GM13976 (cell line): ENCODE measurements around the gene SIRPA.

Experiments used
- DNase-seq: peaks from one replicate; pipeline ENCODE4 v3.0.0; 2012; ENCODE audit warnings: low spot score
- CTCF ChIP-seq: IDR thresholded peaks from 2 replicates; pipeline ENCODE4 v1.5.1; 2012; ENCODE audit warnings: borderline replicate concordance, mild to moderate bottlenecking; ENCODE audit not compliant: insufficient read depth; ENCODE audit errors: extremely low read depth, missing control alignments, control extremely low read depth
- in situ Hi-C: fragments of 300-500 bp; cut with MboI; formaldehyde crosslinking; loops from one replicate; pipeline ENCODE4 v1.12.0; 2022; ENCODE audit warnings: low sequenced_read_pairs, mixed read lengths, inconsistent platforms; ENCODE audit not compliant: unreplicated experiment

The SIRPA gene

GRCh38 chr20:1853473-1853872, 41.7 kb upstream of the SIRPA start:
- in situ Hi-C loops, result no loop called here
- no peak for DNase-seq
- TF ChIP-seq CTCF, result no peak

GRCh38 chr20:1854246-1854645, 41.0 kb upstream of the SIRPA start:
- in situ Hi-C loops, result no loop called here
- TF ChIP-seq CTCF, result no peak
- no peak for DNase-seq

GRCh38 chr20:1855109-1855508, 40.1 kb upstream of the SIRPA start:
- in situ Hi-C loops, result no loop called here
- TF ChIP-seq CTCF, result no peak
- no peak for DNase-seq

- no peak for TF ChIP-seq CTCF
- DNase-seq, result no peak
- in situ Hi-C loops, result no loop called here
Observed at GRCh38 chr20:1855690-1856089, 39.5 kb upstream of the SIRPA start.

GRCh38 chr20:1856424-1856823, 38.8 kb upstream of the SIRPA start:
- no peak for DNase-seq
- in situ Hi-C loops, result no loop called here
- no peak for TF ChIP-seq CTCF

- in situ Hi-C loops, result no loop called here
- no peak for DNase-seq
- TF ChIP-seq CTCF, result no peak
Observed at GRCh38 chr20:1857466-1857865, 37.7 kb upstream of the SIRPA start.

- no peak for DNase-seq
- in situ Hi-C loops, result no loop called here
Observed at GRCh38 chr20:1858871-1859270, 36.3 kb upstream of the SIRPA start.

More at GRCh38 chr20:1858871-1859270, 36.3 kb upstream of the SIRPA start:
- no peak for TF ChIP-seq CTCF
